K562 (cell line): ENCODE results near the gene ZC3H12C. TPM values are rescaled to one million over a fixed set of nuclear protein-coding genes. Genes with fewer than 3 reads are reported as not detected.

Experiments
- ATAC-seq: fragments of 200-7000 bp; cut with Tn5 transposase; 3 replicates; pipeline ENCODE4 v1.9.1; 2020; ENCODE audit warnings: moderate library complexity
- BruUV-seq: library from RNA; stranded (reverse); fragments of 400-500 nt; replicated peaks from 2 replicates; lab custom pipeline; 2021; lab: Mats Ljungman, UMichigan
- CTCF ChIA-PET: fragments of 300-600 bp; formaldehyde crosslinking; extraction: SDS; loops from one replicate; lab custom pipeline; 2021; ENCODE audit warnings: low intra/inter-chr PET ratio; lab: Yijun Ruan, JAX
- POLR2A ChIA-PET: fragments of 300-600, 350-650 bp; sonication (Branson Sonifier 250); formaldehyde crosslinking; extraction: SDS; loops from one replicate; lab custom pipeline; 2021; ENCODE audit warnings: antibody characterized with exemption, inconsistent platforms; lab: Yijun Ruan, JAX
- DNase-seq, 4 experiments: peaks; one replicate each; pipeline versions ENCODE4 v3.0.0 to v3.0.0-alpha.2; 2011 to 2018; ENCODE audit warnings: low spot score in 3 of 4, mixed read lengths in 3 of 4; ENCODE audit errors: extremely low read depth in 1 of 4
- FAIRE-seq: peaks from 2 replicates; lab custom pipeline; 2011; peaks lifted over from hg19 to GRCh38; lab: Jason Lieb, UNC
- H2AFZ ChIP-seq: 2 replicates; pipeline ENCODE4 v1.6.0; 2011; ENCODE audit warnings: low read depth, low read length, control low read depth, inconsistent platforms
- H3K27ac ChIP-seq: fragments of 200-600 bp; 3 replicates; pipeline ENCODE4 v1.8.0; 2011; ENCODE audit warnings: low read depth, mild to moderate bottlenecking, control low read depth, inconsistent platforms, low read length, moderate library complexity, mixed read lengths; ENCODE audit errors: extremely low read depth
- H3K27me3 ChIP-seq, 2 experiments: fragments of 300-600 bp in 1 of 2; 2 replicates in 1 of 2; 3 replicates in 1 of 2; pipeline versions ENCODE4 v1.6.0 to v1.8.0; 2011; ENCODE audit warnings: inconsistent platforms in 2 of 2, low read length in 2 of 2, mild to moderate bottlenecking in 1 of 2, mixed read lengths in 1 of 2, moderate library complexity in 1 of 2; ENCODE audit not compliant: control insufficient read depth in 2 of 2, insufficient read depth in 2 of 2
- H3K36me3 ChIP-seq: fragments of 300-600 bp; 3 replicates; pipeline ENCODE4 v1.8.0; 2011; ENCODE audit warnings: mild to moderate bottlenecking, low read length, inconsistent platforms; ENCODE audit not compliant: control insufficient read depth, insufficient read depth
- H3K4me1 ChIP-seq, 2 experiments: fragments of 200-600 bp in 1 of 2; replicated peaks in 1 of 2; 2 replicates in 1 of 2; 3 replicates in 1 of 2; pipeline versions ENCODE4 v1.5.1 to v1.8.0; 2011; ENCODE audit warnings: inconsistent platforms in 2 of 2, low read length in 2 of 2, mild to moderate bottlenecking in 1 of 2, mixed read lengths in 1 of 2, moderate library complexity in 1 of 2; ENCODE audit not compliant: control insufficient read depth in 2 of 2, insufficient read depth in 2 of 2
- H3K4me2 ChIP-seq: 2 replicates; pipeline ENCODE4 v1.6.1; 2011; ENCODE audit warnings: low read length, control low read depth, inconsistent platforms, mixed read lengths; ENCODE audit not compliant: insufficient read depth
- H3K4me3 ChIP-seq: fragments of 200-600 bp; sonication (generic), shearing (Covaris generic); 2 replicates; pipeline ENCODE4 v1.5.1; 2016; ENCODE audit warnings: control low read depth, inconsistent platforms
- H3K79me2 ChIP-seq: fragments of 200-600 bp; 3 replicates; pipeline ENCODE4 v1.8.0; 2011; ENCODE audit warnings: low read length, inconsistent platforms; ENCODE audit not compliant: control insufficient read depth, insufficient read depth
- H3K9ac ChIP-seq, 2 experiments: 2 replicates each; pipeline versions ENCODE4 v1.6.0 to v1.6.1; 2011; ENCODE audit warnings: low read depth in 2 of 2, low read length in 2 of 2, control low read depth in 1 of 2, inconsistent platforms in 1 of 2, mild to moderate bottlenecking in 1 of 2, mixed read lengths in 1 of 2; ENCODE audit not compliant: insufficient read depth in 1 of 2
- H3K9me1 ChIP-seq: one replicate; pipeline ENCODE4 v1.6.0; 2011; ENCODE audit warnings: inconsistent platforms, mild to moderate bottlenecking, low read length, moderate library complexity; ENCODE audit not compliant: control insufficient read depth, insufficient read depth
- H3K9me3 ChIP-seq: replicated peaks from 2 replicates; pipeline ENCODE4 v1.5.1; 2011; ENCODE audit warnings: low read depth, low read length, inconsistent platforms; ENCODE audit not compliant: control insufficient read depth, insufficient read depth
- H4K20me1 ChIP-seq: replicated peaks from 2 replicates; pipeline ENCODE4 v1.6.1; 2011; ENCODE audit warnings: low read length, inconsistent platforms, mixed read lengths; ENCODE audit not compliant: control insufficient read depth, insufficient read depth
- CC2D1A ChIP-seq: fragments of 450-650 bp; IDR thresholded peaks from 2 replicates; pipeline ENCODE4 v1.6.1; 2017; ENCODE audit warnings: mild to moderate bottlenecking
- DACH1 ChIP-seq: fragments of 450-650 bp; IDR thresholded peaks from 2 replicates; pipeline ENCODE4 v1.6.1; 2018; ENCODE audit not compliant: partially characterized antibody
- IRF2 ChIP-seq: sonication (generic); formaldehyde crosslinking; IDR thresholded peaks from 2 replicates; pipeline ENCODE4 v1.8.1; 2022; ENCODE audit warnings: mild to moderate bottlenecking, missing genetic modification reagents
- KDM4B ChIP-seq, 2 experiments: fragments of 450-650 bp in 1 of 2; sonication (generic) in 1 of 2; IDR thresholded peaks; 2 replicates each; pipeline ENCODE4 v1.6.1; 2016 to 2017; ENCODE audit warnings: borderline replicate concordance in 2 of 2, antibody characterized with exemption in 1 of 2, low read depth in 1 of 2, mild to moderate bottlenecking in 1 of 2
- MYC ChIP-seq, 2 experiments: fragments of 250-450 bp in 1 of 2; sonication (Bioruptor Pico) in 1 of 2; IDR thresholded peaks; 2 replicates each; pipeline versions ENCODE4 v1.5.1 to v1.6.1; 2012 to 2021; ENCODE audit warnings: low read depth in 2 of 2, borderline replicate concordance in 1 of 2, improper control_type of control experiment in 1 of 2, low read length in 1 of 2, mild to moderate bottlenecking in 1 of 2, moderate library complexity in 1 of 2
- RNF2 ChIP-seq: sonication (generic); IDR thresholded peaks from 2 replicates; pipeline ENCODE4 v1.6.1; 2016
- SIX5 ChIP-seq, 2 experiments: IDR thresholded peaks; 2 replicates each; pipeline ENCODE4 v1.6.1; 2011; ENCODE audit warnings: low read length in 2 of 2, borderline replicate concordance in 1 of 2, low read depth in 1 of 2, mild to moderate bottlenecking in 1 of 2, moderate library complexity in 1 of 2; ENCODE audit not compliant: insufficient read depth in 1 of 2
- ZNF146 ChIP-seq: IDR thresholded peaks from one replicate; pipeline ENCODE4 v1.6.1; 2018; ENCODE audit warnings: missing compliant biosample characterization; ENCODE audit not compliant: unreplicated experiment
- ZNF174 ChIP-seq: fragments of 250-450 bp; sonication (Bioruptor Pico); IDR thresholded peaks from 2 replicates; pipeline ENCODE4 v1.4.0; 2020; ENCODE audit warnings: mild to moderate bottlenecking
- ZNF184 ChIP-seq: sonication (generic); formaldehyde crosslinking; IDR thresholded peaks from 2 replicates; pipeline ENCODE4 v1.5.0; 2020; ENCODE audit warnings: missing genetic modification reagents
- ZNF274 ChIP-seq: IDR thresholded peaks from 2 replicates; pipeline ENCODE4 v1.6.1; 2011; ENCODE audit warnings: low read depth, mild to moderate bottlenecking, low read length, moderate library complexity, borderline replicate concordance
- ZNF444 ChIP-seq: fragments of 250-450 bp; sonication (Bioruptor Pico); IDR thresholded peaks from 2 replicates; pipeline ENCODE4 v1.4.0; 2020; ENCODE audit warnings: mild to moderate bottlenecking, moderate library complexity
- WGBS: fragments of 100-300 bp; shearing (Covaris generic); methylation state at CpG from one replicate; pipeline ENCODE4 v1.1.6; 2016; ENCODE audit warnings: low coverage, mixed read lengths; ENCODE audit not compliant: insufficient coverage; ENCODE audit errors: missing lambda C conversion rate; 5-methylcytosine and 5-hydroxymethylcytosine counted together
- in situ Hi-C: fragments of 300-500 bp; cut with MboI; formaldehyde crosslinking; loops from 4 replicates; pipeline ENCODE4 v1.15.0; 2018; ENCODE audit warnings: inconsistent platforms, mixed read lengths
- intact Hi-C: fragments of 100-400 bp; cut with micrococcal nuclease; formaldehyde crosslinking; loops from 2 replicates; pipeline ENCODE4 v1.14.2; 2022
- polyA plus RNA-seq, 8 experiments: library from polyadenylated mRNA; depleted of rRNA in 4 of 8; stranded (reverse) in 5 of 8; unstranded in 3 of 8; fragments of >200 nt; fragmentation: Nextera tagmentation in 2 of 8; fragmentation: Illumina TruSeq in 1 of 8; extraction: Ambion mirVana in 2 of 8; extraction: Trizol in 1 of 8; gene quantifications; 2 replicates each; pipeline versions ENCODE4 v1.2.1 to v1.2.3, GENCODE V29; 2011 to 2014; ENCODE audit warnings: inconsistent platforms in 1 of 8, missing spikeins in 1 of 8
- total RNA-seq, 7 experiments: library from RNA; depleted of rRNA in 6 of 7; stranded (reverse); fragments of >200 nt in 6 of 7; fragmentation: Illumina TruSeq in 2 of 7; extraction: Trizol in 2 of 7; gene quantifications; 2 replicates each; pipeline versions ENCODE4 v1.2.1 to v1.2.3, GENCODE V29; 2011 to 2021; ENCODE audit warnings: low replicate concordance in 1 of 7
- TF ChIP-seq, protein P1 (sequence below): sonication (generic); formaldehyde crosslinking; IDR thresholded peaks from 2 replicates; pipeline ENCODE4 v1.9.0; 2022; ENCODE audit warnings: mild to moderate bottlenecking, missing genetic modification reagents
- TF ChIP-seq, protein P2 (sequence below): sonication (generic); formaldehyde crosslinking; IDR thresholded peaks from 2 replicates; pipeline ENCODE4 v1.8.0; 2022; ENCODE audit warnings: mild to moderate bottlenecking, low read depth, missing genetic modification reagents

The ZC3H12C gene
- total and polyA plus RNA-seq, 9 of the 15 experiments (the other 6 are each of a cell fraction or from before 2014, with no cell fraction given) = 0.56 to 5.9 (median 3.3) TPM

DNA sequence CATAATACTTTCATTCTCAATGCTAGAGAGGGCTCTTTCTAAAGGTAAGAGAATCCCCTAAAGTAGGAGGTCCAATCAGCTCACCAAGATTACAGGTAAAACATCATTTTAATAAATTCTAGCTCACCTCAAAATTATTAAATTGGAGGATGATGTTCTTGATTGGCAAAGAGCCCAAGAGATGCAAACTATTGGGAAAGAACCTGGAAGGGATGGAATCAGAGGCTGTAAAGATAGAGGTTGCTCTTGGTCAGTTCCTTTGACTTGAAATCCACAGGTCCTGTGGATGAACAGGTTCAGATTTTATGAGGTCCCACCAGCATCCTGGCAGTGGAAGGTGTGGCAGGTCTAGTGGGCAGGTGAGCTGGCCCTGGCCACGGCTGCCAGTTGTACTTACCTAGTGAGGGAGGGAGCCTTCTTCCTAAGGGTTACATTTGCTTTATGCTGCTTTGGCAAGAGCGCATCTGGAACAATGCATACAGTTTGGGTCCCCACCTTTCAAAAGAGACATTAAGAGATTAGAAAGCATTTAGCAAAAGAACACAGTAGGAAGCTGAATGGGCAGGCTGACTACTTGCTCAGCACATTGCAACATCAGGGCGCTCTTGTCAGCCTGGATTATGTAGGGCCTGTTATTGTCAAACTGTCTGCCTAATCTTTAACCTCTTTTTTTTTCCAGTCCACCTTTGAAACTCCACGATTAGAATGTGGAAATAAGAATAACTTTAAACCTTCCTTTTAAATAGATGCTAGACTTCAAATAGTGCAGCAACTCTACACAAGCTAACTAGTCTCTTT, 106.2 kb downstream of the ZC3H12C start:
- Histone ChIP-seq H4K20me1 (no peaks in the 10 kb centered on the region), H2AFZ (no peak overlapping the region), H3K4me3 (no peak overlapping the region), H3K9ac (no peak overlapping the region), H3K9me3 (no peaks in the 10 kb centered on the region), H3K27me3 (no peaks in the 10 kb centered on the region), H3K79me2 (no peaks in the 10 kb centered on the region), H3K36me3 (no peaks in the 10 kb centered on the region), H3K4me2 (no peak overlapping the region), H3K4me1 (no peaks in the 10 kb centered on the region; a peak in 1 of 5 replicates), H3K9me1 (no peaks in the 10 kb centered on the region), H3K27ac (no peak overlapping the region)
- 40% methylated on average over 4 of the region's 4 CpGs for whole genome bisulfite sequencing
- TF ChIP-seq DACH1 (no peak), ZNF146 (CRISPR knock-in tag) (no peak), IRF2 (CRISPR knock-in tag) (no peak), MYC (IDR thresholded peaks at IDR 0.05; ENCODE audit: low read depth, low read length) (no peak), MYC (CRISPR knock-in tag; IDR thresholded peaks at IDR 0.05; ENCODE audit: borderline replicate concordance, low read depth) (no peak), ZNF444 (CRISPR knock-in tag) (no peak), ZNF274 (no peak), CC2D1A (no peak), ZNF174 (CRISPR knock-in tag) (no peak), ZNF184 (CRISPR knock-in tag) (no peak), RNF2 (no peak), KDM4B (IDR thresholded peaks at IDR 0.05; ENCODE audit: borderline replicate concordance in 2 of 2, low read depth in 1 of 2) (no peak), SIX5 (IDR thresholded peaks at IDR 0.05; ENCODE audit: borderline replicate concordance in 1 of 2, insufficient read depth in 1 of 2, low read depth in 1 of 2, low read length in 2 of 2) (no peak)
- TF ChIP-seq, protein P1, sequence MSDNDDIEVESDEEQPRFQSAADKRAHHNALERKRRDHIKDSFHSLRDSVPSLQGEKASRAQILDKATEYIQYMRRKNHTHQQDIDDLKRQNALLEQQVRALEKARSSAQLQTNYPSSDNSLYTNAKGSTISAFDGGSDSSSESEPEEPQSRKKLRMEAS (CRISPR knock-in tag) = no peak
- TF ChIP-seq, protein P2, sequence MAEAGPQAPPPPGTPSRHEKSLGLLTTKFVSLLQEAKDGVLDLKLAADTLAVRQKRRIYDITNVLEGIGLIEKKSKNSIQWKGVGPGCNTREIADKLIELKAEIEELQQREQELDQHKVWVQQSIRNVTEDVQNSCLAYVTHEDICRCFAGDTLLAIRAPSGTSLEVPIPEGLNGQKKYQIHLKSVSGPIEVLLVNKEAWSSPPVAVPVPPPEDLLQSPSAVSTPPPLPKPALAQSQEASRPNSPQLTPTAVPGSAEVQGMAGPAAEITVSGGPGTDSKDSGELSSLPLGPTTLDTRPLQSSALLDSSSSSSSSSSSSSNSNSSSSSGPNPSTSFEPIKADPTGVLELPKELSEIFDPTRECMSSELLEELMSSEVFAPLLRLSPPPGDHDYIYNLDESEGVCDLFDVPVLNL (CRISPR knock-in tag) = no peak
- DNase-seq = no peak
- ChIA-PET POLR2A (interaction anchor here (0.6 to 1.3 kb wide), 2 partner anchors 230 to 415 kb away, joined by 3 to 4 read pairs; partner anchors contain the start of gene FDX1), CTCF (no interaction called here)
- intact Hi-C loops = loop anchor here (10.0 kb wide), 1 partner anchor 345 kb away; no protein-coding TSS in a partner anchor
- in situ Hi-C loops = loop anchor here (25.0 kb wide), 1 partner anchor 1038 kb away; the partner anchor contains the start of gene POU2AF2
- no peak for ATAC-seq
- no TSS peak for BruUV-seq
- FAIRE-seq = no peak
